ENCODE results near the gene TRRAP. TPM values are rescaled to one million over a fixed set of nuclear protein-coding genes. Genes with fewer than 3 reads are reported as not detected.

TRRAP gene
- total and polyA plus RNA-seq, 2 experiments from 2014 or later = 14.9 to 58.7 TPM

DNA sequence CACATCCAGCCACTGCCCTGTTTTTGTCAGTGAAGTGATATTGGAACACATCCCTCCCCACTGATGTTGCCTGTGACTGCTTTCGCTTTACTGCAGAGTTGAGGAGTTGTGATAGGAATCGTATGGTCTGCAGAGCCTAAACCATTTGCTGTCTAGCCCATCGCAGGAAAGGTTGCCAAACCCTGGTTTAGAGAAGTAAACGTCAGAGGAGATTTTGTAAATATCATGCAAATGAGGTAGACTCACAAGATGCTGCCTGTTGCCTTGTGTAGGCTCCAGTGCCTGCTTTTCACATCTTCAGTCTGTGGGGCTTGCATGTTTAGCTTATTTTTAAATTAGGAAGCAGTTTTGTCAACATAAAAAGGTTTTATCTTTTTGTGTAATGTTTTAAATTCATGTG is 107.1 kb downstream of the TRRAP start (continued):
- TF ChIP-seq, protein P1, sequence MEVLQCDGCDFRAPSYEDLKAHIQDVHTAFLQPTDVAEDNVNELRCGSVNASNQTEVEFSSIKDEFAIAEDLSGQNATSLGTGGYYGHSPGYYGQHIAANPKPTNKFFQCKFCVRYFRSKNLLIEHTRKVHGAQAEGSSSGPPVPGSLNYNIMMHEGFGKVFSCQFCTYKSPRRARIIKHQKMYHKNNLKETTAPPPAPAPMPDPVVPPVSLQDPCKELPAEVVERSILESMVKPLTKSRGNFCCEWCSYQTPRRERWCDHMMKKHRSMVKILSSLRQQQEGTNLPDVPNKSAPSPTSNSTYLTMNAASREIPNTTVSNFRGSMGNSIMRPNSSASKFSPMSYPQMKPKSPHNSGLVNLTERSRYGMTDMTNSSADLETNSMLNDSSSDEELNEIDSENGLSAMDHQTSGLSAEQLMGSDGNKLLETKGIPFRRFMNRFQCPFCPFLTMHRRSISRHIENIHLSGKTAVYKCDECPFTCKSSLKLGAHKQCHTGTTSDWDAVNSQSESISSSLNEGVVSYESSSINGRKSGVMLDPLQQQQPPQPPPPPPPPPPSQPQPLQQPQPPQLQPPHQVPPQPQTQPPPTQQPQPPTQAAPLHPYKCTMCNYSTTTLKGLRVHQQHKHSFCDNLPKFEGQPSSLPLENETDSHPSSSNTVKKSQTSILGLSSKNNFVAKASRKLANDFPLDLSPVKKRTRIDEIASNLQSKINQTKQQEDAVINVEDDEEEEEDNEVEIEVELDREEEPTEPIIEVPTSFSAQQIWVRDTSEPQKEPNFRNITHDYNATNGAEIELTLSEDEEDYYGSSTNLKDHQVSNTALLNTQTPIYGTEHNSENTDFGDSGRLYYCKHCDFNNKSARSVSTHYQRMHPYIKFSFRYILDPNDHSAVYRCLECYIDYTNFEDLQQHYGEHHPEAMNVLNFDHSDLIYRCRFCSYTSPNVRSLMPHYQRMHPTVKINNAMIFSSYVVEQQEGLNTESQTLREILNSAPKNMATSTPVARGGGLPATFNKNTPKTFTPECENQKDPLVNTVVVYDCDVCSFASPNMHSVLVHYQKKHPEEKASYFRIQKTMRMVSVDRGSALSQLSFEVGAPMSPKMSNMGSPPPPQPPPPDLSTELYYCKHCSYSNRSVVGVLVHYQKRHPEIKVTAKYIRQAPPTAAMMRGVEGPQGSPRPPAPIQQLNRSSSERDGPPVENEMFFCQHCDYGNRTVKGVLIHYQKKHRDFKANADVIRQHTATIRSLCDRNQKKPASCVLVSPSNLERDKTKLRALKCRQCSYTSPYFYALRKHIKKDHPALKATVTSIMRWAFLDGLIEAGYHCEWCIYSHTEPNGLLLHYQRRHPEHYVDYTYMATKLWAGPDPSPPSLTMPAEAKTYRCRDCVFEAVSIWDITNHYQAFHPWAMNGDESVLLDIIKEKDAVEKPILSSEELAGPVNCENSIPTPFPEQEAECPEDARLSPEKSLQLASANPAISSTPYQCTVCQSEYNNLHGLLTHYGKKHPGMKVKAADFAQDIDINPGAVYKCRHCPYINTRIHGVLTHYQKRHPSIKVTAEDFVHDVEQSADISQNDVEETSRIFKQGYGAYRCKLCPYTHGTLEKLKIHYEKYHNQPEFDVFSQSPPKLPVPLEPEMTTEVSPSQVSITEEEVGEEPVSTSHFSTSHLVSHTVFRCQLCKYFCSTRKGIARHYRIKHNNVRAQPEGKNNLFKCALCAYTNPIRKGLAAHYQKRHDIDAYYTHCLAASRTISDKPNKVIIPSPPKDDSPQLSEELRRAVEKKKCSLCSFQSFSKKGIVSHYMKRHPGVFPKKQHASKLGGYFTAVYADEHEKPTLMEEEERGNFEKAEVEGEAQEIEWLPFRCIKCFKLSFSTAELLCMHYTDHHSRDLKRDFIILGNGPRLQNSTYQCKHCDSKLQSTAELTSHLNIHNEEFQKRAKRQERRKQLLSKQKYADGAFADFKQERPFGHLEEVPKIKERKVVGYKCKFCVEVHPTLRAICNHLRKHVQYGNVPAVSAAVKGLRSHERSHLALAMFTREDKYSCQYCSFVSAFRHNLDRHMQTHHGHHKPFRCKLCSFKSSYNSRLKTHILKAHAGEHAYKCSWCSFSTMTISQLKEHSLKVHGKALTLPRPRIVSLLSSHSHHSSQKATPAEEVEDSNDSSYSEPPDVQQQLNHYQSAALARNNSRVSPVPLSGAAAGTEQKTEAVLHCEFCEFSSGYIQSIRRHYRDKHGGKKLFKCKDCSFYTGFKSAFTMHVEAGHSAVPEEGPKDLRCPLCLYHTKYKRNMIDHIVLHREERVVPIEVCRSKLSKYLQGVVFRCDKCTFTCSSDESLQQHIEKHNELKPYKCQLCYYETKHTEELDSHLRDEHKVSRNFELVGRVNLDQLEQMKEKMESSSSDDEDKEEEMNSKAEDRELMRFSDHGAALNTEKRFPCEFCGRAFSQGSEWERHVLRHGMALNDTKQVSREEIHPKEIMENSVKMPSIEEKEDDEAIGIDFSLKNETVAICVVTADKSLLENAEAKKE (CRISPR knock-in tag; IDR thresholded peaks at IDR 0.05) = no peak
- no peak for TF ChIP-seq JUNB (IDR thresholded peaks at IDR 0.05; ENCODE audit: unreplicated experiment)
- TF ChIP-seq ZNF114 (CRISPR knock-in tag; IDR thresholded peaks at IDR 0.05) = no peak
- no peak for TF ChIP-seq EZH2phosphoT487 (IDR thresholded peaks at IDR 0.05; ENCODE audit: unreplicated experiment)
- no peak for TF ChIP-seq POLR2AphosphoS5 (IDR thresholded peaks at IDR 0.05; ENCODE audit: low read depth)

DNA sequence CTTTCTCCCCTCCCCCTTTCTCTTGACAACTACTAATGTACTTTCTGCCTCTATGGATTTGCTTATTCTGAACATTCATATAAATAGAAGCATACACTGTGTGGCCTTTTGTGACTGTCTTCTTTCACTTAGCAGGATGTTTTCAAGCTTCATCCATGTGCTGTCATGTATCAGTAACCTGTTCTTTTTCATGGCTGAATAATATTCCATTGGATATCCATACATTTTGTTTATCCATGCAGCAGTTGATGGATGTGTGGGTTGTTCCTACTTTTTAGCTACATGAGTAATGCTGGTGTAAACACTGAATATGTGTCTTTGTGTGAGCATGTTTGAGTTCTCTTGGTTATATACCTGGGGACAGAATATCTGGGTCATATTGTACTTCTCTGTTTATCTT is 107.6 kb downstream of the TRRAP start:
- no peaks in the 10 kb centered on the region for H3K4me1 Mint-ChIP-seq
- H3K36me3 ChIP-seq (ENCODE audit: insufficient read depth) = peaks cover 53% of the 10 kb centered on the region
- H3K4me2 ChIP-seq = no peak overlapping the region
- H3K27me3 Mint-ChIP-seq (ENCODE audit: insufficient read depth, low read depth, poor library complexity) = peaks cover 7% of the 10 kb centered on the region
- H2AFZ ChIP-seq = no peak overlapping the region
- no peaks in the 10 kb centered on the region for H3K27me3 ChIP-seq (ENCODE audit: insufficient read depth)
- peaks cover 7% of the 10 kb centered on the region; the same call in 1 of the 3 replicates for H3K9me3 Mint-ChIP-seq
- H3F3A ChIP-seq (replicated peaks; ENCODE audit: low read depth) = no peaks in the 10 kb centered on the region
- H3K27ac Mint-ChIP-seq = no peak overlapping the region
- no peak for TF ChIP-seq ZNF114 (CRISPR knock-in tag; IDR thresholded peaks at IDR 0.05)
- TF ChIP-seq EZH2phosphoT487 (IDR thresholded peaks at IDR 0.05; ENCODE audit: unreplicated experiment) = peak; percentile 42
- no peak for ATAC-seq
- H3K4me3 Mint-ChIP-seq = no peak overlapping the region
- H3K4me3 ChIP-seq = no peak overlapping the region
- peaks cover 6% of the 10 kb centered on the region; the same call in 1 of the 2 replicates for H4K20me1 ChIP-seq (replicated peaks; ENCODE audit: insufficient read depth)
- H3K36me3 Mint-ChIP-seq (ENCODE audit: low read depth) = peaks cover 95% of the 10 kb centered on the region
- DNase-seq (ENCODE audit: low spot score) = no peak
- no peak overlapping the region for H3K27ac ChIP-seq (ENCODE audit: low read depth)
- H3K79me2 ChIP-seq (replicated peaks; ENCODE audit: insufficient read depth) = no peaks in the 10 kb centered on the region
- no peaks in the 10 kb centered on the region for H3K9me2 ChIP-seq (ENCODE audit: insufficient read depth)
- no peaks in the 10 kb centered on the region for H3K4me1 ChIP-seq (ENCODE audit: insufficient read depth)

All from GM23338 (cell line).